ENCODE results near the gene HLA-E. TPM values are rescaled to one million over a fixed set of nuclear protein-coding genes. Genes with fewer than 3 reads are reported as not detected.

HLA-E gene
- total and polyA plus RNA-seq, 2 of the 13 experiments (the other 11 are each of a cell fraction or from before 2014, with no cell fraction given): 45.2 to 90.4 TPM

GRCh38 chr6:30489081-30490025 is at the start of gene HLA-E (continued):
- no peak for TF ChIP-seq ZBTB34 (CRISPR knock-in tag; IDR thresholded peaks at IDR 0.05)
- TF ChIP-seq MNT (IDR thresholded peaks at IDR 0.05): no peak
- no peak for TF ChIP-seq ISL2 (CRISPR knock-in tag; IDR thresholded peaks at IDR 0.05)
- 0 out of 2 replicates have a peak, but pooled peaks have one; percentile 27 for TF ChIP-seq KLF11 (CRISPR knock-in tag; IDR thresholded peaks at IDR 0.05)
- peak; percentile 100 for TF ChIP-seq RFXAP (CRISPR knock-in tag; IDR thresholded peaks at IDR 0.05; ENCODE audit: borderline replicate concordance)
- no peak for TF ChIP-seq ZNF83 (CRISPR knock-in tag; IDR thresholded peaks at IDR 0.05; ENCODE audit: borderline replicate concordance)
- TF ChIP-seq ZNF10 (CRISPR knock-in tag; IDR thresholded peaks at IDR 0.05; ENCODE audit: borderline replicate concordance, low read depth): no peak
- TF ChIP-seq MAZ (IDR thresholded peaks at IDR 0.05; ENCODE audit: borderline replicate concordance, low read depth, low read length): no peak; the same call in 1 of the 2 replicates
- TF ChIP-seq MAZ (CRISPR knock-in tag; IDR thresholded peaks at IDR 0.05; ENCODE audit: low read depth): peak; percentile 80
- TF ChIP-seq ZNF850 (CRISPR knock-in tag; conservative IDR thresholded peaks at IDR 0.05): no peak
- no peak for TF ChIP-seq AKNA (CRISPR knock-in tag; IDR thresholded peaks at IDR 0.05; ENCODE audit: borderline replicate concordance)
- TF ChIP-seq JUN (CRISPR knock-in tag; IDR thresholded peaks at IDR 0.05): no peak
- TF ChIP-seq MED1 (CRISPR knock-in tag; IDR thresholded peaks at IDR 0.05): no peak; the same call in 1 of the 2 replicates
- TF ChIP-seq ZNF513 (CRISPR knock-in tag; conservative IDR thresholded peaks at IDR 0.05): no peak
- TF ChIP-seq FOSL2 (CRISPR knock-in tag; IDR thresholded peaks at IDR 0.05): 0 out of 2 replicates have a peak, but pooled peaks have one; percentile 32
